HPDE6-E6E7 (cell line): Measurements from ENCODE around the gene WDR55.
"Not testable (repeated sequence)": the region's sequence is repeated elsewhere in the genome, so short reads cannot be mapped to it uniquely, and the experiment has no call there.

Source experiments
- DNase-seq: peaks from one replicate; pipeline ENCODE4 v3.0.0; 2011; ENCODE audit warnings: missing footprints; ENCODE audit errors: extremely low spot score

The WDR55 gene

GRCh38 chr5:140647042-140647419 lies 17.7 kb upstream of the WDR55 start:
- no peak for DNase-seq

GRCh38 chr5:140658870-140659269 lies 5.8 kb upstream of the WDR55 start:
- no peak for DNase-seq

- not testable (repeated sequence) for DNase-seq
These were observed 4.3 kb upstream of the WDR55 start for GRCh38 chr5:140660371-140660770.

- DNase-seq, result no peak
These were observed 710 bp upstream of the WDR55 start for GRCh38 chr5:140664030-140664358.

GRCh38 chr5:140671035-140671434 lies 6.3 kb downstream of the WDR55 start:
- not testable (repeated sequence) for DNase-seq

GRCh38 chr5:140671472-140672125 lies 6.9 kb downstream of the WDR55 start:
- no peak for DNase-seq

GRCh38 chr5:140672455-140673186 lies 7.9 kb downstream of the WDR55 start:
- no peak for DNase-seq

GRCh38 chr5:140673187-140673976 lies 8.7 kb downstream of the WDR55 start, which contains the start of gene DND1:
TSS of gene DND1 (minus strand) at chr5:140673576. CDS start at chr5:140673542, 34 bp downstream.
- no peak for DNase-seq

GRCh38 chr5:140674211-140674610 lies 9.5 kb downstream of the WDR55 start:
- DNase-seq, result no peak

- no peak for DNase-seq
These were observed 9.9 kb downstream of the WDR55 start for GRCh38 chr5:140674629-140675028.

- no peak for DNase-seq
These were observed 13.2 kb downstream of the WDR55 start for GRCh38 chr5:140677947-140678346.

- DNase-seq, result no peak
These were observed 14.3 kb downstream of the WDR55 start for GRCh38 chr5:140678993-140679392.

GRCh38 chr5:140690376-140690932 lies 25.8 kb downstream of the WDR55 start:
- no peak for DNase-seq

GRCh38 chr5:140690941-140691924 lies 26.5 kb downstream of the WDR55 start, which contains the start of the genes HARS1 and HARS2:
TSS of gene HARS1 (minus strand) at chr5:140691370. CDS start at chr5:140691304, 66 bp downstream.
TSS of gene HARS2 (plus strand) at chr5:140691455. CDS start at chr5:140691649, 194 bp downstream.
- DNase-seq, result peak; percentile 96

- no peak for DNase-seq
These were observed 29.6 kb downstream of the WDR55 start for GRCh38 chr5:140694276-140694675.

GRCh38 chr5:140696891-140697492 lies 32.3 kb downstream of the WDR55 start:
- DNase-seq, result no peak

GRCh38 chr5:140700177-140701144 lies 35.8 kb downstream of the WDR55 start, which contains the start of gene ZMAT2:
TSS of gene ZMAT2 (plus strand) at chr5:140700447. CDS start at chr5:140700461, 14 bp downstream.
- peak; percentile 94 for DNase-seq

- no peak for DNase-seq
These were observed 43.1 kb downstream of the WDR55 start for GRCh38 chr5:140707812-140708211.

GRCh38 chr5:140708787-140709186 lies 44.1 kb downstream of the WDR55 start:
- not testable (repeated sequence) for DNase-seq
